ENCODE measurements around the gene KCNC3. TPM values are rescaled to one million over a fixed set of nuclear protein-coding genes. Genes with fewer than 3 reads are reported as not detected.

Gene KCNC3
- total and polyA plus RNA-seq, 10 of the 15 experiments (the other 5 are each of a cell fraction or from before 2014, with no cell fraction given): 0.08 to 3.8 (median 0.44) TPM; not detected in 2

GRCh38 chr19:50300051-50300450 is 29.1 kb downstream of the KCNC3 start:
- POLR2A ChIA-PET: no interaction called here

More at GRCh38 chr19:50300051-50300450, 29.1 kb downstream of the KCNC3 start:
- Histone ChIP-seq H3K9me3 (replicated peaks; ENCODE audit: control insufficient read depth, insufficient read depth, low read length) (no peaks in the 10 kb centered on the region; the same call in 1 of the 3 replicates), H3K4me1 (ENCODE audit: control insufficient read depth, insufficient read depth, low read length) (no peaks in the 10 kb centered on the region; the same call in 1 of the 2 replicates), H3K27ac (ENCODE audit: control insufficient read depth, insufficient read depth) (no peak overlapping the region), H3K9ac (ENCODE audit: control insufficient read depth, insufficient read depth, low read length) (no peak overlapping the region), H3K4me3 (no peak overlapping the region), H4K20me1 (ENCODE audit: control insufficient read depth, insufficient read depth) (no peaks in the 10 kb centered on the region), H3K27me3 (replicated peaks in 1 of 2; ENCODE audit: control insufficient read depth in 2 of 2, insufficient read depth in 2 of 2, low read length in 1 of 2) (0 out of 4 replicates have a peak, but pooled peaks cover 0 to 2% of the 10 kb centered on the region in 2 experiments), H2AFZ (ENCODE audit: control insufficient read depth, low read depth, low read length) (no peak overlapping the region), H3K79me2 (ENCODE audit: control insufficient read depth, insufficient read depth, low read length) (no peaks in the 10 kb centered on the region), H3K36me3 (ENCODE audit: control insufficient read depth in 2 of 2, insufficient read depth in 2 of 2, low read length in 1 of 2) (no peaks in the 10 kb centered on the region), H3K4me2 (ENCODE audit: control insufficient read depth, insufficient read depth) (no peak overlapping the region)
- CTCF ChIA-PET: interaction anchor here (1.2 kb wide), 1 partner anchor 16 kb away, joined by 3 read pairs; no protein-coding TSS in a partner anchor
- intact Hi-C loops (cut with micrococcal nuclease; ENCODE audit: unreplicated experiment) (no loop called here), in situ Hi-C loops (cut with MboI) (no loop called here)
- SMC1A ChIA-PET (ENCODE audit: uncharacterized antibody, unreplicated experiment): no interaction called here
- RAD21 ChIA-PET (ENCODE audit: unreplicated experiment): interaction anchor here (0.8 kb wide), 1 partner anchor 41 kb away, joined by 3 read pairs; no protein-coding TSS in a partner anchor
- 0% methylated on average over 2 of the region's 2 CpGs for WGBS (ENCODE audit: insufficient coverage, insufficient replicate concordance, low lambda C conversion rate, missing lambda C conversion rate)
- ATAC-seq (no peak), FAIRE-seq (no peak), DNase-seq (ENCODE audit: low read depth, low spot score) (no peak)
- no TSS peak for BruUV-seq (replicated peaks)
- TF ChIP-seq HDAC6 (IDR thresholded peaks at IDR 0.05; ENCODE audit: unreplicated experiment): no peak
- peak in 1 of 2 experiments; percentile 18; a peak in 1 of 4 replicates for TF ChIP-seq IKZF2 (IDR thresholded peaks at IDR 0.05)
- TF ChIP-seq, protein P1, sequence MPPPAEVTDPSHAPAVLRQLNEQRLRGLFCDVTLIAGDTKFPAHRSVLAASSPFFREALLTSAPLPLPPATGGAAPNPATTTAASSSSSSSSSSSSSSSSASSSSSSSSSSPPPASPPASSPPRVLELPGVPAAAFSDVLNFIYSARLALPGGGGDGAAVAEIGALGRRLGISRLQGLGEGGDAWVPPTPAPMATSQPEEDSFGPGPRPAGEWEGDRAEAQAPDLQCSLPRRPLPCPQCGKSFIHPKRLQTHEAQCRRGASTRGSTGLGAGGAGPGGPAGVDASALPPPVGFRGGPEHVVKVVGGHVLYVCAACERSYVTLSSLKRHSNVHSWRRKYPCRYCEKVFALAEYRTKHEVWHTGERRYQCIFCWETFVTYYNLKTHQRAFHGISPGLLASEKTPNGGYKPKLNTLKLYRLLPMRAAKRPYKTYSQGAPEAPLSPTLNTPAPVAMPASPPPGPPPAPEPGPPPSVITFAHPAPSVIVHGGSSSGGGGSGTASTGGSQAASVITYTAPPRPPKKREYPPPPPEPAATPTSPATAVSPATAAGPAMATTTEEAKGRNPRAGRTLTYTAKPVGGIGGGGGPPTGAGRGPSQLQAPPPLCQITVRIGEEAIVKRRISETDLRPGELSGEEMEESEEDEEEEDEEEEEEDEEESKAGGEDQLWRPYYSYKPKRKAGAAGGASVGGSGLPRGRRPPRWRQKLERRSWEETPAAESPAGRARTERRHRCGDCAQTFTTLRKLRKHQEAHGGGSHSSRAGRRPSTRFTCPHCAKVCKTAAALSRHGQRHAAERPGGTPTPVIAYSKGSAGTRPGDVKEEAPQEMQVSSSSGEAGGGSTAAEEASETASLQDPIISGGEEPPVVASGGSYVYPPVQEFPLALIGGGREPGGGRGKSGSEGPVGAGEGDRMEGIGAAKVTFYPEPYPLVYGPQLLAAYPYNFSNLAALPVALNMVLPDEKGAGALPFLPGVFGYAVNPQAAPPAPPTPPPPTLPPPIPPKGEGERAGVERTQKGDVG (CRISPR knock-in tag; IDR thresholded peaks at IDR 0.05): no peak
- no peak for TF ChIP-seq BACH1 (IDR thresholded peaks at IDR 0.05; ENCODE audit: borderline replicate concordance)
- no peak for TF ChIP-seq NFIC (IDR thresholded peaks at IDR 0.05; ENCODE audit: low read depth, low read length)
- no peak for TF ChIP-seq EZH2 (IDR thresholded peaks at IDR 0.05; ENCODE audit: borderline replicate concordance, control insufficient read depth, low read depth, low read length)
